ENCODE measurements around the gene ME1.

The ME1 gene

DNA sequence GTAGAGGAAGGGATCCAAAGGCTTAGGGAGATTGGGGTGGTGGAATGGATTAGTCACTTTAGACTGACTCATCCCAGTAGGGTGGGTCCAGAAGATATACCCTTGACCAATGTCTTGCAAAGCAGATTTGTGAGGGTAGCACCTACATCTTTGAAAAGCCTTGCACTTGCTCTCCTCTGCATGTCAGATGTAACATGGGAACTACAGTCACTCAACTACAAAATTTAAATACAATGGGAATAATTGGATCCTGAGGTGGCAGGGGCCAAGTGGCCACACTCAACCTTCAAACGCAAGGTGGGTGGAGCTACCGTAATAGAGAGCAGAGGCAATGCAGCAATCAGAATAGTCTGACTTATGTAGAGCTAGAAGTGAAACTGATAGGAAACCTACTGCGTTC lies 71.2 kb downstream of the ME1 start:
- Histone ChIP-seq H3K4me2 (ENCODE audit: low read length) (no peak overlapping the region), H3F3A (ENCODE audit: control insufficient read depth, insufficient read depth) (no peaks in the 10 kb centered on the region), H3K9me2 (replicated peaks; ENCODE audit: control insufficient read depth, low read length) (no peaks in the 10 kb centered on the region), H4K20me1 (ENCODE audit: control insufficient read depth, insufficient read depth, low read depth, low read length) (no peaks in the 10 kb centered on the region), H3K27me3 (ENCODE audit: control insufficient read depth, low read length) (no peaks in the 10 kb centered on the region), H3K27ac (ENCODE audit: low read depth, low read length) (no peak overlapping the region), H3K4me3 (ENCODE audit: low read length) (no peak overlapping the region), H3K9me3 (ENCODE audit: control insufficient read depth, insufficient read depth, low read length) (no peaks in the 10 kb centered on the region), H3K79me2 (ENCODE audit: control insufficient read depth, low read length) (no peaks in the 10 kb centered on the region), H3K36me3 (ENCODE audit: control insufficient read depth, low read length) (no peaks in the 10 kb centered on the region), H3K4me1 (ENCODE audit: control insufficient read depth, low read length) (no peaks in the 10 kb centered on the region)
- no peak for TF ChIP-seq EZH2phosphoT487 (IDR thresholded peaks at IDR 0.05; ENCODE audit: borderline replicate concordance, low read length)
- TF ChIP-seq, protein P1, sequence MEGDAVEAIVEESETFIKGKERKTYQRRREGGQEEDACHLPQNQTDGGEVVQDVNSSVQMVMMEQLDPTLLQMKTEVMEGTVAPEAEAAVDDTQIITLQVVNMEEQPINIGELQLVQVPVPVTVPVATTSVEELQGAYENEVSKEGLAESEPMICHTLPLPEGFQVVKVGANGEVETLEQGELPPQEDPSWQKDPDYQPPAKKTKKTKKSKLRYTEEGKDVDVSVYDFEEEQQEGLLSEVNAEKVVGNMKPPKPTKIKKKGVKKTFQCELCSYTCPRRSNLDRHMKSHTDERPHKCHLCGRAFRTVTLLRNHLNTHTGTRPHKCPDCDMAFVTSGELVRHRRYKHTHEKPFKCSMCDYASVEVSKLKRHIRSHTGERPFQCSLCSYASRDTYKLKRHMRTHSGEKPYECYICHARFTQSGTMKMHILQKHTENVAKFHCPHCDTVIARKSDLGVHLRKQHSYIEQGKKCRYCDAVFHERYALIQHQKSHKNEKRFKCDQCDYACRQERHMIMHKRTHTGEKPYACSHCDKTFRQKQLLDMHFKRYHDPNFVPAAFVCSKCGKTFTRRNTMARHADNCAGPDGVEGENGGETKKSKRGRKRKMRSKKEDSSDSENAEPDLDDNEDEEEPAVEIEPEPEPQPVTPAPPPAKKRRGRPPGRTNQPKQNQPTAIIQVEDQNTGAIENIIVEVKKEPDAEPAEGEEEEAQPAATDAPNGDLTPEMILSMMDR (IDR thresholded peaks at IDR 0.05; ENCODE audit: low read depth, low read length, poor library complexity, severe bottlenecking): no peak

DNA sequence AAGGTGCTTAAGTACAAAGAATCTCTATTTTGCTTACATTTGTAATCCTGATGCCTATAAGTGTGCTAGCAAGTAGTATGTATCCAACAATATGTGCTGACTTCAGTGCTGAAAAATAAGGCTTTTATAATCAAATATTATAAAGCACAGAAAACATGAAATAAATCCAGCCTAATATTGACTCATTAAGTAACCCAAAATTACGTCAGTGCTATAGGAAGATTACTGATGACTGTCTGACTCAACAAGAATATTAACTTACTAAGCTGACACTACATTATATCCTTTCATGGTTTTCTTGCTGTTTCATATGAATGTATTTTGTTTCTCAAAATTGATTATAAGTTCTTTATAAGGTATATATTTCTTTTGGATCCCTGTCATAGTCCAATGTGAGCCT lies 76.1 kb downstream of the ME1 start:
- no peaks in the 10 kb centered on the region for H3K9me2 ChIP-seq (replicated peaks; ENCODE audit: control insufficient read depth, low read length)
- no peak overlapping the region for H3K27ac ChIP-seq (ENCODE audit: low read depth, low read length)
- no peaks in the 10 kb centered on the region for H3K79me2 ChIP-seq (ENCODE audit: control insufficient read depth, low read length)
- H3K9me3 ChIP-seq (ENCODE audit: control insufficient read depth, insufficient read depth, low read length): no peaks in the 10 kb centered on the region
- H3K4me3 ChIP-seq (ENCODE audit: low read length): no peak overlapping the region
- H3F3A ChIP-seq (ENCODE audit: control insufficient read depth, insufficient read depth): no peaks in the 10 kb centered on the region
- no peaks in the 10 kb centered on the region for H4K20me1 ChIP-seq (ENCODE audit: control insufficient read depth, insufficient read depth, low read depth, low read length)
- H3K36me3 ChIP-seq (ENCODE audit: control insufficient read depth, low read length): no peaks in the 10 kb centered on the region
- TF ChIP-seq EZH2phosphoT487 (IDR thresholded peaks at IDR 0.05; ENCODE audit: borderline replicate concordance, low read length): no peak
- TF ChIP-seq, protein P1 (IDR thresholded peaks at IDR 0.05; ENCODE audit: low read depth, low read length, poor library complexity, severe bottlenecking): no peak
- H3K4me1 ChIP-seq (ENCODE audit: control insufficient read depth, low read length): no peaks in the 10 kb centered on the region
- no peak overlapping the region for H3K4me2 ChIP-seq (ENCODE audit: low read length)
- H3K27me3 ChIP-seq (ENCODE audit: control insufficient read depth, low read length): no peaks in the 10 kb centered on the region

DNA sequence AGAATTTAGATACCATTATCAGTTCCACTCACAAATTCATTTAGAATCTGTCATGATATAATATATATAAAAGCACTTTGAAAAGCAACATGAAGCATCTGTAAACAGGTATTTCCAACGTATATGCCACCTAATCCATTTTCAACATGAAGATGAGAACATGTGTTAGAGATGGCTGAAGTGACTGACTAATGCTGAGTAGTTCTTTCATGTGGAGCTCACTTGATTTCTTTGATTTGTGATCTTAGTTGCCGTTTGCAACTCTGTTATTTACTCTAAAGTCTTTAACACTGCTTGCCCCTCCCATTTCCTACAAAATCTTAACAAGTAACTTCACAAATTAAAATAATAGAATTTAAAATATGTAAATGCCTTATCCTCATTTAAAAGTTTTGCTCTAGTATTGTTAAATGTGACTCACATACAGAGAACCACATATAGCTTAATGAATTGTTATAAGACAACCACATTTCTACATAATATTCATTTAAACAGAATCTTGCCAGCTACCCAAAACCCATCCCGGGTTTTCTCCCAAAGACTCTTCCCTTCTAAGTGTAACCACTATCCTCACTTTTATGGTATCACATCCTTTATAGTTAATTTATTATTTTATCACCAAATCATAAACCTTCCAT lies 78.3 kb downstream of the ME1 start:
- no peaks in the 10 kb centered on the region for H3K36me3 ChIP-seq (ENCODE audit: control insufficient read depth, low read length)
- no peaks in the 10 kb centered on the region for H3K27me3 ChIP-seq (ENCODE audit: control insufficient read depth, low read length)
- no peaks in the 10 kb centered on the region for H3F3A ChIP-seq (ENCODE audit: control insufficient read depth, insufficient read depth)
- no peak for TF ChIP-seq EZH2phosphoT487 (IDR thresholded peaks at IDR 0.05; ENCODE audit: borderline replicate concordance, low read length)
- TF ChIP-seq, protein P1 (IDR thresholded peaks at IDR 0.05; ENCODE audit: low read depth, low read length, poor library complexity, severe bottlenecking): no peak
- H3K79me2 ChIP-seq (ENCODE audit: control insufficient read depth, low read length): no peaks in the 10 kb centered on the region
- no peaks in the 10 kb centered on the region for H3K4me1 ChIP-seq (ENCODE audit: control insufficient read depth, low read length)
- no peaks in the 10 kb centered on the region for H4K20me1 ChIP-seq (ENCODE audit: control insufficient read depth, insufficient read depth, low read depth, low read length)
- H3K4me2 ChIP-seq (ENCODE audit: low read length): no peak overlapping the region
- H3K9me3 ChIP-seq (ENCODE audit: control insufficient read depth, insufficient read depth, low read length): no peaks in the 10 kb centered on the region
- no peak overlapping the region for H3K4me3 ChIP-seq (ENCODE audit: low read length)
- no peak overlapping the region for H3K27ac ChIP-seq (ENCODE audit: low read depth, low read length)
- H3K9me2 ChIP-seq (replicated peaks; ENCODE audit: control insufficient read depth, low read length): no peaks in the 10 kb centered on the region

Measured in DOHH2 (cell line).